ENCODE data around the gene SLC14A1.

SLC14A1 gene

DNA sequence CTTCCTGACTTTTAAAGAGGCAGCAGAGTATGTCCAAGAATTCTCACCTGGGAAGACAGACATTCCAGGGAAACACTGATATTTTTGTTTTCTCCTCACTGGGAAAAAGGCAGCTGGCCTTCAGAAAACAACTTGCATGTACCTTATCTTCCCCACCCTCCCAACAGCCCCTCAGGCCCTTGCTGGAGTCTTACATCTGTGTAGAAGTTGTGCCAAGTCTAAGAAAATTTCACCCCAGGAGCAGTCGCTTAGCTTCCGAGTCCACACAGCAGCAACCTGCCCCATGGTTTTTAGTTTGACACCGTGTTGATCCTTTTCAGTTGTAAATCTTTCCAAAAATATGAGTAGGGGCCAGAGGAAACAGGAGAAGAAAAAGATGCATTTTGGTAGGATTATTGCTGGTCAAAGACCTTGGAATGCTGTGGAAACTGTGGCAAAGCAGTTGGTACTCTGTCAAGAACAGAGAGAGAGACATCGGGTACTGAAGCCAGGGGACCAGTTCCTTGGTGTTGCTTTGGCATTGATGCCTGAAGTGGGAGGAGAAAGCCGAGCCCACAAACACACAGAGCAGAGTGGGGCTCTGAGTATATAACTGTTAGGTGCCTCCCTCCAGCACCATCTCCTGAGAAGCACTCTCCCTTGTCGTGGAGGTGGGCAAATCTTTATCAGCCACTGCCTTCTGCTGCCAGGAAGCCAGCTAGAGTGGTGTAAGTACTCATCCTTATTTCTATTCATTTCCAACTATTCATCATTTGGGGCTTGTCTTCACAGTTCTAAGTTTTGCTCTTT is at the start of gene SLC14A1:
Gene SLC14A1 (plus strand): TSS at position 615 of the 789 bp plus-strand sequence. CDS start 6,140 bp downstream, outside the sequence.
- no peak for DNase-seq

DNA sequence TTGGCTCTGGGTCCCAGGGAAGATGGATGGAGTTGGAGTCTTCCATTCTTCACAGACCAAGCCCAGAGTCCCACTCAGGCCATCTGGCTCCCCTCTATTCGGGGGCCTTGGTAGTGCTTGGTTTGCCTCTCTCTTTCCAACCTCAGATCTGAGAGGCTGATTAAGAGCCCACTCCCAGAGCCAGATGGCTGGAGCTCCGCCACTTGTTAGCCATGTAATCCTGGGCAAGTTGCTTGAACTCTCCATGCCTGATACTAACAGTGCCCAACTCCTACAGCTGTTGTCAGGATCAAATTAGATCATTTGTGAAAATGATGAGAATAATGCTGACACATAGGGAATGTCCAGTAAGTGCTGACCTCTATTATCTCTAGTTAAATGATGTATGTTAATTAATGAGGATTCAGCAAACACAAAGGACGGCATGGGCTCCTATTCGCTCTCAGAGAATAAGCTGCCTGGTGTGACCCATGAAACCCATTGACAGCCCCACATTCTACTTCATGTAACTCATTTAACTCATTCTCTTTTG is 46.6 kb upstream of the SLC14A1 start:
- no peak for DNase-seq

DNA sequence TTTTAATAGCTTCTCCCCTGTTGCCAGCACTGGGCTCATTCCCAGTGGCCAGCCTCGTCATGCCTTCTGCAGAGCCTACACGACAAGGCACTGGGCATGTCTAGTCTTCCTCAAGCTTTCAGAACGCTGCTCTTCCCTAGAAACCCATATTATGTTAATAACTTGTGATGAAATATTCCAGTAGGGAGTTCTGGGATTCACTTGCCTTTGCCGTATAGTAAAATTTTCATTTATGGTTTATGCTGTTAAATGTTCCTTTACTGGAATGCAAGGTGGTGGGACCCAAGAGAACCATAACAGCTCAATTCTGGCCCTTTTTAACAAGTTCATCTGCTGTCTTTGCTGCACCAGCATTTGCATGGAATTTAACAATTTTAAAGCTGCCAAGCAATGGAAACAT is 45.5 kb upstream of the SLC14A1 start:
- no peak for DNase-seq

DNA sequence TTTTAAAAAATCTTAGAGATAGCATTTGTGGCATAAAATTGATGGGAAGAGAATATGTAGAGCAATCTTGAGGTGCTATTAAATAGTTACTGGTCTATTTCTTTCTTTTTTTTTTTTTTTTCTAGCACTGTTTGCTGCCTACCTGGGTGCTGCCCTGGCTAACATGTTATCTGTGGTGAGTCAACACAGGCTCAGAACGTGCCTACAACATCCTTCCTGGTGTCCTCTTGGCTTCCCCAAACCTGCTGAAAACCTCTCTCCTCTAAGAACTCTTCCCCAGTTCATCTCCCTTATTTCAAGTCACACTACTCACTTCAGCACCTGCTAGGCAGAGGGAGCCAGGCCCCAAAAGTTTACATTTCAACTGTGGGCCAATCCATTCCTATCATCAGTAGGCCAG is 45.1 kb upstream of the SLC14A1 start:
- DNase-seq, result no peak

DNA sequence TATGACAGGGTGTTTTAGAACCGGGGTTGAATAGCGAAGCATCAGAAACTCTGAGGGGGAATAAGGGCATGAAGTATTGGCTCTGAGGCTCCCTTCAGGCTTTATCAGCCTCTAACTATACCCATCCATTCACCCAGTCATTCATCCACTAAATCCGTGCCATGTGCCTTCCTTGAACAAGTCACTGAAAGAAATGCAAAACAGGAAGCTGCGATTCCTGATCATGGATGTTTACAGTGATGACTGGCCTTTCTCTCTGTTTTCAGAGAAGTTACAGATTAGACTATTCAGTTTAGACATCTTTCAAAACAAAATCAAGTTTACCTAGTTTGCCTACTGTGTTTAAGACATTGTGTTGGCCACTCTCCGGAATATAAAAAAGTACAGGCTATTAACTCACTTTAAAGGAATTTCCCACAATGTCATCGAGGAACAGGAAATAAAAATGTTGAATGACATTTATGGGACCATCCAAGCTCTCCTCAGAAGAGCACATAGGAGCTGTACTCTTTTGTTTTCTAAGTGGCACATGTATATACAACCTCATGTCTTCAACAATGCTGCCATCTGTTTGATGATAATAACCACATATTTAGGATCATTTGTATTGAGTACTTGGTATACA is 43.8 kb upstream of the SLC14A1 start:
- DNase-seq, result no peak

DNA sequence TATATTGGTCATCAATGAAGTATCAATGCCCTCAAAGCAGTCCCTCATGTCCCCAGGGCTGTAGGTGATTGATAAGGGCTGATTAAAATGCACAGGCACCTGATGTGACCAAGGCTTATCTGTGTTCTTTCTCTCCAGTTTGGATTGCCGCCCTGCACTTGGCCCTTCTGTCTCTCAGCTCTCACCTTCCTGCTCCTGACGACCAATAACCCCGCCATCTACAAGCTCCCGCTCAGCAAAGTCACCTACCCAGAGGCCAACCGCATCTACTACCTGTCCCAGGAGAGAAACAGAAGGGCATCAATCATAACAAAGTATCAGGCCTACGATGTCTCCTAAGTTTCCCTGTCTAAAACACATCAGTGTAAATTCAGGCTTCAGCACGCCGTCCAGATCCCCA is 41.8 kb upstream of the SLC14A1 start:
- DNase-seq, result no peak

DNA sequence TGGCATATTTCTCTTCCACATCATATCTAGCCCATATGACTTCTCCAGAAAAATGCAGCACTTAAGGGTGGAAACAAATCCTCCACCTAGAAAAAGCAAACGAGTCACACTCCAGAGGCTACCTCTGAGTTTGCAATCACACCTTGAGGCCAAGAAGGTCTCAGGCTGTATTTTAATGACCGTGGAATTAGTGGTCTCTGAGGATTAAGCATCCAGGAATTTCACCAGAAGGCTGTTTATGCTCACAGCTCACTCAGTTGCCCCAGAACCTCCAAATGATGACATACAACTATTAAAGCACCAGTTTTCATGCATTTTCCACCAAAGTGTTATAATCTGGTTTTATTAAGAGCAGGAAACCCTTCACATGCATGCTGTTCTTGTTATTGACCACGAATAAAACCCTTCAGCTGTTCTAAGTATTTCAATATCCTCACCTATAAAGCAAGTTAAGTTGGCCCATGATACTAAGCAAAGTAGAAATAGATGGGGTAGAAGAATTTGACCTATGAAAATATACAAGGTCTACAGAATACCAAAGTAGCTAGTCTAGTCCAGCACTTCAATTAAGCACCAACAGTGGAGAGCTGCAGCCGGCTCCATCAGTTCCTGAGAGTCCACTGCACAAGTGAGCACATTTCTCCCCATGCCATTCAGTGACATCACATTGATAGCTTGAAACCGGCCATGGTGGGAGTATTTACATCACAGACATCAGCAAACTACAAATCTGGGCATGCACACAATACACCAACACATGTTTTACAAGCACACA is 39.5 kb upstream of the SLC14A1 start:
- DNase-seq, result no peak

DNA sequence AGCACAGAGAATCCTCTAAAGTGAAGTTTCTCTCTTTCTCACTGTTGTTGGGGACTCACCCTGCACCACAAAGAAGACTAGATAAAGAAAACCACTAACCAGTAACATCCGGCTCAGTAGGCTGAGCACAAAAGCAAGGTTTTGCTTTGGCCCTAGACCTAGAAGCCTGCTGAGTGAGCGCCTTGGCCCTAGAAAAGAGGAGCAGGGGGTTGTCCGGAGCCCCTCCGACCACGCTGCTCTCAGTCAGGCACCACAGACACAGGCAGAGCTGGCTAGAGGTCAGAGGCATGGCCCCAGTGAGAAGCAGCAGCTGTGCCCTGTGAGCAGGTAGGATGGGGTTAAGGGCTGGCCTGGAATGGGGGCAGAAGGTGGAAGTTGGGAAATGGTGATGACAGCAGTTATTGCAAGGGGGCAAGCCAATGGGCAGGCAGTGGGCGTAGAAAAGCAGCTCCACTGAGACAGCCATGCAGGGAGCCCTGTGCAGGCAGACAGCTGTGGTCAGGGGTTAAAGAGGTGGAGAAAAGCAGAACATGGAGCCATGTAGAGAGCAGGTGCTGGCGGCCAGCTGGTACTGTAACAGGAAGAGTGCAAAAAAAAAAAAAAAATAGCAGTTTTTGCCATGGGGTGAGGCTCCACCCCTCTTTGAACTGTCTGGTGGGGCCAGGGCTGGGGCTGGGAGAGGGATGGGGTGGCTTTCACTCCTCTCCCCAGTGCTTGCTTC is 36.9 kb upstream of the SLC14A1 start:
- peak; percentile 12 for DNase-seq

DNA sequence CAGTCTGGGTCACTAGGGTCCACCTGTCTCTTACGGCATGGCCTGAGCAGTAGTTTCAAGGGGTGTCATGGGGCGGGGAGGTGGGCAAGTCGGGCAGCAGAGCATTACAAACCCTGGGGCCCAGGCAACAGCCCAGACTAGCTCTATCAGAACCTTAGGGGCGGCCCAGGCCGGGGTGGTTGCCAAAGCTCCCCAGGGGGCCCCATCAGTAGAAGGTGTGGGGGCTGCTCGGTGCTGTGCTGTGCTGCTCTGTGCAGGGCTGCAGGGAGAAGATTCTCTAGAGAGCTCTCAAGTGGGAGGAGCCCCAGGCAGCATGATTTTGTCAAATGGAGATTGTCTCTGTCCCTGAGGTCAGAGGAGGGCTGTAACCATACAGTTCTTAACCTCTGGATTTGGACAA is 36.4 kb upstream of the SLC14A1 start:
- no peak for DNase-seq

DNA sequence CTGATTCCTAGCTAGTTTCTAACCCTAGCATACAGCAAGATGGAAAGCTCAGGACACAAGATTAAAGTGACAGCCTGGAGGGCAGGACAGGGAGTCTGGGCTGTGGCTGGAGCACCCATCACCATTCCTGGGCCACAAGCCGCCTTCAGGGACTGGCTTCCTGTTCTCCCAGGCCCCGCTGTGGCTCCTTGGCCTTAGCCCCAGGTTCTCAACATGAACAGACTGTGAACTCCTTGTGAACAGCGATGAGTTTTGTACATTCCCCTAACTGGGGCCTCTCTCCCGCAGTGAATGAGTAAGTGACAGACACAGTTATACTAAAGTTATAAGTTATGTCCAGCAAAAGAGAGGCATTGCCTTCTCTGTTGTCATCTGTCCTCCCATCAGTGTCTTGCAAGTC is 35.9 kb upstream of the SLC14A1 start:
- no peak for DNase-seq

DNA sequence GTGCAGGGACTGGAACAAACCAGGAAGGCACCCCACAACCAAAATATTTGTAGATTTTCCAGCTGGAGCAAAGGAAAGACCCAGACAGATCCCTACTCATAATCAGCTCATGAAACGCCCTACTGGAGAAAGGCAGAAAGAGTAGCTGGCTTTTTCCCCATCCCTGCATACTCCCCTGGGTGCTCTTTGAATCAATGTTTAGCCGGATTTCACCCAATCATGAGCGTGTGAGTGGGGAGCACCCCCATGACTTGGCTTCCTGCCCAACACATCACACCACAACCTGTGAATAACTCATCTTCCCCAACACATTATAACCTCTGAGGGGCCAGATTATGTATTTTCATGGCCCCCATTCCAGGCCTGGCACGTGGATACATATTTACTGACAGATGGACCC is 35.1 kb upstream of the SLC14A1 start:
- DNase-seq, result no peak

DNA sequence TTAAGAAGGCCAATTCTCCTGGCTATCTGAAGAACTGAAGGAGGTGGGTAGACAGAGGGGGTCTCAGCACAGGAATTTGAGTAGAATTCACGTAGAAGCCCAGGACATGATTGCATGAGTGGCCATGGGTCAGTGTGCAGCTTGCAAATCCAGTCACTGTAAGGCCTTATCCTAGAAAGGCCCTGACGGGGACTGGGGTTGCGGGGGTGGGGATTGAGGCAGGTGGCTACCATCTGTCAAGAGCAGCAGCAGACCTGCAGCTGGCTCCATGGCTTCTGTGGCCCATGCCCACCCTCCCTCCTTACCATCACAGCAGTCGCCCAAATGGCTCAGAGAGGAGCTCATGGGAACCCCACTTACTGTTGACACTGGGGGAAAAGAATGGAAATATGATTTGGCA is 34.6 kb upstream of the SLC14A1 start:
- DNase-seq, result no peak

DNA sequence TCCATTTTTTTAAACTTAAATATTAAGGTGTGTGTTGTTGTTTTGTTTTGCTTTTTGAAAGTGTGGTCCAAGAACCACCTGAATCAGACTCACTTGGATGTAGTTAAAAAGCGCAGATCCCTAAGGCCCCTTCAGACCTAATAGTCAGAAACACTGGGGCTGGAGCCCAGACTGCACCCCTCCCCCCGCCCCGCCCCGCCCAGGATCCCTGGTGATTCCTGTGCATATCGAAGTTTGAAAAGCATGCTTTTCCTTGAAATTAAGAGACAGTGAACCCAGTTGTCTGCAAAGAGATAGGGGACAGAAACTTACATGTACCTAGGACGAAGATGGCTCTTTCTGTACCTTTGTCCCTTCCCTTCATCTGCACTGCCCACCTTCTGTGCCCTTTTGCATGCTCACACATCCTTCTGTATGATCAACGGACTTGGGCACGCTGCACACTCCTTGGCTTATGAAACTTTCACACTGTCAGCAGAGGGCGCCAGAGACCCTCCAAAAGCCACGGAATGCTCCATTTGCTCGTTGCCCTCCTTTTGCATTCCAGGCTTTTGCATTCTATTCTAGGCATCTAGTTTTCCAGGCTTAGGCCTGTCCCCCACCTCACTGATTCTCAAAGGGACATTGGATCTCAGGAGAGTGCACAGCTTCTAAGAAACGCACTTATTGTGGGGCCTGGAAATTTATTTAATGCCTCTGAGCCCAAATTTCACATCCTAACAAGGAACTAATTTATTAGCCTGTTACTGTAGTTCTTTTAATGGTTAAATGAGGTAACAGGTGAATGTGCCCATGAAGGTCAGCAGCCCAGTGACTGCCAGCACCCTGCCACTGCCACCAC is 32.8 kb upstream of the SLC14A1 start:
- peak; percentile 40 for DNase-seq

DNA sequence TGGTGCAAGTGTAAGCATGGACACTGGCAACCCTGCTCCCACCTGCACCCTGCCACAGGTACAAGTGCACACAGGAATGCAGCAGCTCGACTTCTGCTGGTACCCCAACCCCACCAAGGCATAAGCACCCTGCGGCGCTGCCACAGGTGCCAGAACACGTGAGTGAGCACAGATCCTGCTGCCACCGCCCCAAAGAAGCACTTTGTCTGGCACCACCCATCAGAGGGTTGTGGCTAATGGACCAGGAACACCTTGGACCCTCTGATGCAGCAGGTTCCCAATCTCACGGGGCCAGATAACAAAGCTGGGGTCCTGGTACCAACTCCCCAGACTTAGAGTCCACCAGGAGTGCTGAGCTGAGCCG is 32.2 kb upstream of the SLC14A1 start:
- DNase-seq, result no peak

DNA sequence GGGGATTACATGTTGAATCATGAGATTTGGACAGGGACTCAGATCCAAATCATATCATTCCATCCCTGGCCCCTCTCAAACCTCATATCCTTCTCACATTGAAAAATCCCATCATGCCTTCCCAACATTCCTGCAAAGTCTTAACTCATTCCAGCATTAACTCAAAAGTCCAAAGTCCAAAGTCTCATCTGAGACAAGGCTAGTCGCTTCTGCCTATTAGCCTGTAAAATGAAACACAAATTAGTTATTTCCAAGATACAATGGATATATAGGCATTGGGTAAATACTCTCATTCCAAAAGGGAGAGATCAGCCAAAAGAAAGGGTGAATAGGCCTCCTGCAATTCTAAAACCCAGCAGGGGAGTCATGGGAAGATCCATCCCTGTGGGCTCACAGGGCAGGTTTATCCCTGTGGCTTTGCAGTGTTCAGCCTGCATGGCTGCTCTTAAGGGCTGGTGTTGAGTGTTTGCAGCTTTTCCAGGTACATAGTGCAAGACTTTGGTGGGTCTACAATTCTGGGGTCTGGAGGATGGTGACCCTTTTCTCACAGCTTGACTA is 21.2 kb upstream of the SLC14A1 start:
- no peak for DNase-seq

DNA sequence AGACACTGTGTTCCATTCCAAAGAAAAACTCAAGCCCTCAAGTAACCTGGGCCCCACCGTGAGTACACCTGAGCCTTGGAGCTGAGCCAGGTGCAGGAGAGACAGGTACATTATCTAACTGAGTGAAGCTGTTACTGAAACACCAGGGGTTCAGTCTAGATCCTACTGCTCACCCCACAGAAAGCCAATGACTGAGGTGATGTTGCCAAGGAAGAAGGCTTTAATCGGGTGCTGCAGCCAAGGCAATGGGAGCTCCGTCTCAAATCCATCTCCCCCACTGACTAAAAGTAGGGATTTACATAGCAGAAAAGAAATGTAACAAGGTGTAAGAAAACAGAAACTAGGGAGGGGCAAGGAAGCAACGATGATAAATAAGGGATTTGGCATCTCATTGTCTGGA is 15.2 kb upstream of the SLC14A1 start:
- DNase-seq, result no peak

DNA sequence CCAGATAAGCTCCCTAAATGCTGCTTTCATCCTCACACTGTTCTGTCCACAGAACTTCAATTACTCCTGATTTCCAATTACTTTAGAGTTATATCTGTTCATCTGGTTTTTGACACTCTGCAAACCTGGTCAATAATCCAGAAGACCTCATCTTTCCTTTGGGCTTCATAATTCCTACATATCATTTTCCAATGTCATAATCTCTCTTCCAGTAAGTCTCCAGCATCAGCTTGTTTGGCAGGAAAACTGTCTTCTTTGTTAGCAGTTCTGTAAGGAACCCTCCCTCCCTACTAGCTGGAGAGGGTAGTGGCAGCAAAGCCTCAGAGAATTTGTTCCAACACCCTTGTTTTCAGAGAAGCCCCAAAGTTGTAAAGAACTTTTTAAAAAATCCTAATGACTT is 11.9 kb upstream of the SLC14A1 start:
- DNase-seq, result no peak

DNA sequence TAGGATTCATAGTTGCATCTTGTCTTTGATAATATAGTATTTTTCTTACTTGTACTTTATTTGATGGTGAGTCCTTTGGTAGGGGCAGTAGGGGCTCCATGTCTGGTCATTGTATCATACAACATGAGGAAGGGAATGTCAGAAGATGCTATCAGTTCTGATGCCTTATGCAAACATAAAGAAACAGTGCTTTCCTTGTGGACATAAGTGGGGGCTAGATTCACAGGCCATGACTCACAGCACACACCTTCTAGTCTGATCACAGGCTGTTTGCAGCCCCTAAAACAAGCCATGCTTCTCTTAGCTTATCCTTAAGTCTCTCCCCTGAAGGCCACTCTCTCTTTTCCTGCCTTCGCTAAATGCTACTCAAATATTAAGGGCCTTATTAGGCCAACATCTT is 10.7 kb upstream of the SLC14A1 start:
- no peak for DNase-seq

DNA sequence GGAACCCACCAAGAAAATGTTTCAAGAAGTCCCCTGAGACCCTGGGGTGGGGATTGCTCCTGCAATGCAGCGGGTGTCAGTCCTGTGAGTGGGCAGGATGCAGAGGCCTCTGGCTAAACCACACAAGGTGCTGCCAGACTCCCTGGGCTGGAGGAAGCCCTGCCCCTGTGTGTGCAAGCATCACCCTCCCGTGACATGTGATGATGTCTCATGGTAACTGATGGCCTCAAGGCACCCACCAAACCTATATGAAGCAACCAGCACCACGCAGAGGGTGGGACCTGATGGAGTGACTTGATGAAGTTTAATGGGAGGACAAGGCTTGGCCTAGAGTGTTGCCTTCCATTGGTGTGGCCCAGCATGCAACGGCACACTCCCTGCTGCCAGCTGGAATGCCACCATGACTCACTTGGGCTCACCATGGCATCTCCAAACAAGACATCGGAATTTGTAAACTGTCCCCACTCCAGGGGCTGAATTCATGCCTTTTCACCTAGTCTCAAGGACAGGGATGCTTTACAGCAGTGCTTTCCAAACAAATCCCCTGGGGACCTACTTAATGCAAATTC is 8.7 kb upstream of the SLC14A1 start:
- DNase-seq, result no peak

DNA sequence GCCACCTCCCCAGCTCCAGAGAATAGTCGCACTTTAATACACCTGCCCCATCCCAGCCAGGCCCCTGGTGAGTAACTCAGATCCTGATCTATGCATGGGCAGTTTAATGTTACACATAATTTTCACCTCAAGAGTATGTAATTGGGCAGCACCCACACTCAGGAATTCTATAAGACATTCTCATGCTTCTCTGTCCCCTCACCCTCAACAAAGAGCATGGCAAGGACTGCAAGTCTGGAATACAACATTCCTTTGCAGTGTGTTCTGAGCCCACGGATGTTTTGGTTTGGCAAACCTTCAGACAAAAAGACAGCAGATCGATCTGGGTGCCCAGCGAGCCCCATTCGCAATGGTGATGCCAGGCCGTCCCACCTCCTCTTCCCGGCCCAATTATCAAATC is 4.9 kb upstream of the SLC14A1 start:
- no peak for DNase-seq

DNA sequence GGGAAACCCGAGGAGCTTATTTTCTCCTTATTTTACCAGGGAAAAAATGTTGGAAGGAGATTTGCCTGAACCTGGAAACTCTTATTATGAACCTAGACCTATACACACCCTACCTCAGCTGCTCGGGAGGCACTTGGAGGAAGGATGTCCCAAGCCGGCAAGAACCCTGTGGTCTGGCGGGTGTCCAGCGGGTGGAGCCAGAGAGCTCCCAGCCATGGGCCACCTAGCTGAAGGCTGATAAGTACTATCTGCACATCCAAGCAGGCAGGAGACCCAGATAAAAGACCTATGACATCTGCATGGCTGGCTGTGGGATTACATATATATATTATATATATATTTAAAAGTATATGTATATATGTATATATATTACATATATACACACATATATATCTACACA is 1.1 kb upstream of the SLC14A1 start:
- DNase-seq, result peak; percentile 64

Data from GDM1 (cell line).